ENCODE data around the gene SIT1.

DNA sequence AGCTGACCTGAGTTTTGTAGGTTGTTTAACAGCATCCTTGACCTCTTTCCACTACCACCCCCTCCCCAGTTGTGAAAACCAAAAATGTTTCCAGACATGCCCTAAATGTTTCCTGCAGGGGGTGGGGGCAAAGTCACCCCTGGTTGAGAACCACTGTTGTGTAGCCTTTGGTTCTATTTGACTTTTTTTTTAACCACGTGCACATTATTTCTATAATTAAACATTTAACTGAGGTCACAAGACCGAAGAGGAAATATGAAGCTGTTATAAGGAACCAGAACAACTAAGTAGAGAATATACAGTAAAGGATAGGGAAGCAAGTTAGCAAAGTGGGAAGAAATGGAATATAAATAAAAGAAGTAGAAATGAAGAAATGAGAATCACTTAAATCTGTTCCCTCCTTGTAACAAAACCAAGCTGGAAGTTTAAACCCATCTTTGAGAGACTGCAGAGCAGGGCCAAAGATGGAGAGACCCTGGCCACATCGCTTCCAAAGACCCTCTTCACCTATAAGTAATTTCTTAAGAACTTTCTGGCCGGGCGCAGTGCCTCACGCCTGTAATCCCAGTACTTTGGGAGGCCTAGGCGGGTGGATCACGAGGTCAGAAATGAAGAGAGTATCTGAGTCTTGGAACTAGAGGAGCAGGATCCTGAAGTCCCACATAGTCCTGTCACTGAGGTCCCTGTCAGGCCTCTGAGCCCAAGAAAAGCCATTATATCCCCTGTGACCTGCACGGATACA lies 14.4 kb downstream of the SIT1 start:
- TF ChIP-seq, protein P1, sequence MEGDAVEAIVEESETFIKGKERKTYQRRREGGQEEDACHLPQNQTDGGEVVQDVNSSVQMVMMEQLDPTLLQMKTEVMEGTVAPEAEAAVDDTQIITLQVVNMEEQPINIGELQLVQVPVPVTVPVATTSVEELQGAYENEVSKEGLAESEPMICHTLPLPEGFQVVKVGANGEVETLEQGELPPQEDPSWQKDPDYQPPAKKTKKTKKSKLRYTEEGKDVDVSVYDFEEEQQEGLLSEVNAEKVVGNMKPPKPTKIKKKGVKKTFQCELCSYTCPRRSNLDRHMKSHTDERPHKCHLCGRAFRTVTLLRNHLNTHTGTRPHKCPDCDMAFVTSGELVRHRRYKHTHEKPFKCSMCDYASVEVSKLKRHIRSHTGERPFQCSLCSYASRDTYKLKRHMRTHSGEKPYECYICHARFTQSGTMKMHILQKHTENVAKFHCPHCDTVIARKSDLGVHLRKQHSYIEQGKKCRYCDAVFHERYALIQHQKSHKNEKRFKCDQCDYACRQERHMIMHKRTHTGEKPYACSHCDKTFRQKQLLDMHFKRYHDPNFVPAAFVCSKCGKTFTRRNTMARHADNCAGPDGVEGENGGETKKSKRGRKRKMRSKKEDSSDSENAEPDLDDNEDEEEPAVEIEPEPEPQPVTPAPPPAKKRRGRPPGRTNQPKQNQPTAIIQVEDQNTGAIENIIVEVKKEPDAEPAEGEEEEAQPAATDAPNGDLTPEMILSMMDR (IDR thresholded peaks at IDR 0.05), result no peak
- TF ChIP-seq POLR2A (IDR thresholded peaks at IDR 0.05), result no peak

Measured in right lobe of liver (tissue), 4 donors.